ENCODE measurements around the gene KYNU. TPM values are rescaled to one million over a fixed set of nuclear protein-coding genes. Genes with fewer than 3 reads are reported as not detected.
"Not testable (repeated sequence)": the region's sequence is repeated elsewhere in the genome, so short reads cannot be mapped to it uniquely, and the experiment has no call there.

KYNU gene
- total RNA-seq, 2 donors from 2014 or later = 0.56 TPM; not detected in 1

GRCh38 chr2:142876423-142876822 is 1.0 kb upstream of the KYNU start:
- Mint-ChIP-seq H3K27me3 (peaks cover 0 to 3% of the 10 kb centered on the region in 2 donors), H3K9me3 (no peaks in the 10 kb centered on the region)

GRCh38 chr2:142878031-142878678 is 691 bp downstream of the KYNU start:
- ATAC-seq (no peak), DNase-seq (ENCODE audit: low spot score) (no peak)
- Mint-ChIP-seq H3K9me3 (no peaks in the 10 kb centered on the region), H3K27ac (no peak overlapping the region), H3K4me3 (no peak overlapping the region), H3K27me3 (peaks cover 0 to 3% of the 10 kb centered on the region in 2 donors), H3K36me3 (no peaks in the 10 kb centered on the region), H3K4me1 (ENCODE audit: low read depth in 2 of 2) (no peaks in the 10 kb centered on the region)

More at GRCh38 chr2:142876423-142876822, 1.0 kb upstream of the KYNU start:
- ATAC-seq (no peak), DNase-seq (ENCODE audit: low spot score) (no peak)
- H3K27ac Mint-ChIP-seq = no peak overlapping the region
- H3K36me3 Mint-ChIP-seq = no peaks in the 10 kb centered on the region
- H3K4me3 Mint-ChIP-seq = no peak overlapping the region
- H3K4me1 Mint-ChIP-seq (ENCODE audit: low read depth in 2 of 2) = no peaks in the 10 kb centered on the region

DNA sequence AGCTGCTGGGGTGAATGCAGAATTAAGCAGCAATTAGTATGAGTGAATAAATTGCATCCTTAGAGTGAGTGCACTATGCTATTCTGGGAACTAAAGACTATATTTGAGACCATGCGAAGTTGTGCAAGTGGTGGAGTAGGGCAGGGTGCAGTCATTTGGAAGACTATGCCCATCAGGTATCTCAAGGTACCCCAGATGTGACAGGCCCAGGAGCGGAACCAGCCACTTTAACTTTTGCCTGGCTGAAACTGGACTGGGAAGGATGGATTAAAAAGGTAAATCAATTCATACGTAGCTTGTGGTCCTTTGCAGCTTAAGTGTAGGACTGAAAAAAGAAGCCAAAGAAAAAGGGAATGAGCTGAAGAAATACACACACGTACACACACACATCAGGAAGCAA is 1.7 kb downstream of the KYNU start:
- Mint-ChIP-seq H3K4me1 (ENCODE audit: low read depth in 2 of 2) (no peaks in the 10 kb centered on the region), H3K36me3 (no peaks in the 10 kb centered on the region), H3K27me3 (peaks cover 0 to 2% of the 10 kb centered on the region in 2 donors), H3K27ac (no peak overlapping the region), H3K4me3 (no peak overlapping the region), H3K9me3 (no peaks in the 10 kb centered on the region)
- ATAC-seq (no peak), DNase-seq (ENCODE audit: low spot score) (no peak)

- peaks cover 0 to 2% of the 10 kb centered on the region in 2 donors for H3K27me3 Mint-ChIP-seq
- no peaks in the 10 kb centered on the region for H3K4me1 Mint-ChIP-seq (ENCODE audit: low read depth in 2 of 2)
- H3K27ac Mint-ChIP-seq = no peak overlapping the region
- no peak overlapping the region for H3K4me3 Mint-ChIP-seq
- H3K9me3 Mint-ChIP-seq = no peaks in the 10 kb centered on the region
- no peak for DNase-seq (ENCODE audit: low spot score)
- ATAC-seq = no peak
- H3K36me3 Mint-ChIP-seq = no peaks in the 10 kb centered on the region
These were observed 2.8 kb downstream of the KYNU start for GRCh38 chr2:142880279-142880678.

GRCh38 chr2:142881619-142882018 is 4.2 kb downstream of the KYNU start:
- no peak for ATAC-seq
- no peak for DNase-seq (ENCODE audit: low spot score)
- Mint-ChIP-seq H3K27me3 (peaks cover 0 to 2% of the 10 kb centered on the region in 2 donors), H3K9me3 (no peaks in the 10 kb centered on the region), H3K36me3 (no peaks in the 10 kb centered on the region), H3K4me3 (no peak overlapping the region), H3K4me1 (ENCODE audit: low read depth in 2 of 2) (no peaks in the 10 kb centered on the region), H3K27ac (no peak overlapping the region)

- not testable (repeated sequence) for H3K4me3 Mint-ChIP-seq; H3K4me1 Mint-ChIP-seq (ENCODE audit: low read depth in 2 of 2); H3K9me3 Mint-ChIP-seq; H3K36me3 Mint-ChIP-seq; DNase-seq (ENCODE audit: low spot score); H3K27me3 Mint-ChIP-seq; ATAC-seq; H3K27ac Mint-ChIP-seq
These were observed 5.0 kb downstream of the KYNU start for GRCh38 chr2:142882500-142882899.

DNA sequence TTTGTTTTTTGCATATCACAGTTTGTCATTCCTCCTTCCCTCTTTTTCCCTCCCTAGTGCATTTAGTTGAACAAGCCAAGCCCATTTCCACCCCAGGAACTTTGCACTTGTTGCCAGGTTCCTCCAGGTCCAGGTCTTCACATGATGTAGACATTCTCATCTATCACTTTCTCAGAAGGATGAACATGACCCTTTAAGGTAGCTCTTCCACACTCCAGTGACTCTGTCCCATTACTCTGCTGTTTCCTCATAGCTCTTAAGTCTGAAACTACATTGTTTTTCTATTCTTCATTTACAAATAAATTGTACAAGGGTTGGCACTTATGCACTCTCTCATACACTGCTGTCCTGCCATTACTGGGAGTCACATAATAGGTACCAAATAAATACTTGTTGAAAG is 6.1 kb downstream of the KYNU start:
- H3K27ac Mint-ChIP-seq = no peak overlapping the region
- H3K36me3 Mint-ChIP-seq = no peaks in the 10 kb centered on the region
- no peak for ATAC-seq
- H3K9me3 Mint-ChIP-seq = no peaks in the 10 kb centered on the region
- H3K27me3 Mint-ChIP-seq = peaks cover 0 to 2% of the 10 kb centered on the region in 2 donors
- H3K4me1 Mint-ChIP-seq (ENCODE audit: low read depth in 2 of 2) = no peaks in the 10 kb centered on the region
- H3K4me3 Mint-ChIP-seq = no peak overlapping the region
- DNase-seq (ENCODE audit: low spot score) = no peak

DNA sequence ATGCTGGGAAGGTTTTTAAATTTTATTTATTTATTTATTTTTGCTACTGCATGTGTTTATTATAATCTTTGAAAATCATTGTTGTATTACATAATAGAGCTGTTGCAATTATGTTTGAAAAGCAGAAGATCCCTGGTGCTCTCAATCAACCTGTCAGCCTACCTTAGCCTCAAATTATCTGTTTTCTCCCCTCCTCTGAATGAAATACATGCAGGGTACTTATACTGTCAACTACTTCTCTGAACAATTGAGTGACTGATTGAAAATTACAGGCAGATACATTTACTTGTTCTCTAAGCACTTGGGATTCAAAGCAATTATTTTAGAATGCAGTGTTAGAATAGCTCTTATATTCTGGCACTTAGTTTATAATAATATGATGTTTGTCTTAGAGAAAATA is 8.1 kb downstream of the KYNU start:
- Mint-ChIP-seq H3K4me3 (no peak overlapping the region), H3K9me3 (no peaks in the 10 kb centered on the region), H3K4me1 (ENCODE audit: low read depth in 2 of 2) (no peaks in the 10 kb centered on the region), H3K36me3 (no peaks in the 10 kb centered on the region), H3K27me3 (peaks cover 0 to 2% of the 10 kb centered on the region in 2 donors), H3K27ac (no peak overlapping the region)
- no peak for ATAC-seq
- DNase-seq (ENCODE audit: low spot score) = no peak

DNA sequence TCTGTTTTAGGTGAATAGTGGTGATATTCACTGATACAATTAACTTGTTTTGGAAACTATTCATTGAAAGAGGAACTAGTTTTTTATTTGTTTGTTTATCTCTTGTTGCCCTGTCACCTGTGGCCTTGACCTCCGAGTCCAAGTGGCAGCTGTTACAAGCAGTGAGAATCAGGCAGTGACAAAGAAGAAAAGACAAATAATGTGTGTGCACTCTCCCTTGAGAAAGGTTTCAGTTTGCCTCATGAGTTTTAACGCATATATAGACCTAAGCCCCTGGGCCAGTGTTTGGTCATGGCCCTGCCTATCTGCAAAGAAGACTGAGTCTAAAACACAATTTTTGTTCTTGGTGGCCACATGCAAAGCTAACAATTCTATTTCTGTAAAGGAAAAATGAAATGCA is 15.3 kb downstream of the KYNU start:
- no peaks in the 10 kb centered on the region for H3K4me1 Mint-ChIP-seq (ENCODE audit: low read depth in 2 of 2)
- H3K27ac Mint-ChIP-seq = no peak overlapping the region
- ATAC-seq (no peak), DNase-seq (ENCODE audit: low spot score) (no peak)
- H3K9me3 Mint-ChIP-seq = no peaks in the 10 kb centered on the region
- peaks cover 3 to 6% of the 10 kb centered on the region in 2 donors for H3K27me3 Mint-ChIP-seq
- no peaks in the 10 kb centered on the region for H3K36me3 Mint-ChIP-seq
- no peak overlapping the region for H3K4me3 Mint-ChIP-seq

DNA sequence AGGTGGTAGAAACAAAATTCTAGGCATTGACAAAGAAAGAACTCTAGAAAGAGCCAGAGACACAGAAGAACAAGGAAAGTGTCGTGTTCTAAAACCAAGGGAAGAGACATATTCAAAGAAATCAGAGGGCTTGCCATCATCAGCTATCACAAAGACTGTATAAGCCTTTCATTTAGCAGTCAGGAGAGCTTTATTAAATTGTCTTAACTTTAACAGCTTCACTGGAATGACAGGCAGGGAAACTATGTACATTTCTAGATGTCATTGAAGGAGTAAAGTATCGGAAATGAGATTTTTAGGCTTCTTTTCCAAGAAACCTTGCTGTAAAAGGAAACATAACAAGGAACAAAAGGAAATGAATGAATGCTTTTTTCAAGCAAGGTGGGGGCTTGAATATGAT is 15.8 kb downstream of the KYNU start:
- ATAC-seq (no peak), DNase-seq (ENCODE audit: low spot score) (no peak)
- peaks cover 3 to 6% of the 10 kb centered on the region in 2 donors for H3K27me3 Mint-ChIP-seq
- no peaks in the 10 kb centered on the region for H3K36me3 Mint-ChIP-seq
- no peak overlapping the region for H3K27ac Mint-ChIP-seq
- H3K4me1 Mint-ChIP-seq (ENCODE audit: low read depth in 2 of 2) = no peaks in the 10 kb centered on the region
- no peak overlapping the region for H3K4me3 Mint-ChIP-seq
- no peaks in the 10 kb centered on the region for H3K9me3 Mint-ChIP-seq

DNA sequence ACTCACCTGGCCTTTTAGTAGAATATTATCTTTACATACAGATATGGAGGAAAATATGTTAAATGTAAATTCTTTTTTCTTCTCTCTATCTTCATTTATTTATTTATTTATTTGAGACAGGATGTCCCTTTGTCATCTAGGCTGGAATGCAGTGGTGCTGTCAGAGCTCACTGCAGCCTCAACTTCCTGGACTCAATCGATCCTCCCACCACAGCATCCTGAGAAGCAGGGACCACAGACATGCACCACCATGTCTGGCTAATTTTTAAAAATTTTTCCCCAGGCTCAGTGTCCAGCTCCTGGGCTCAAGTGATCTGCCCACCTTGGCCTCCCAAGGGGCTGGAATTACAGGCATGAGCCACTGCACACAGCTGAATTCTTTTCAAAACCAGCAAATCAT is 20.3 kb downstream of the KYNU start:
- Mint-ChIP-seq H3K4me1 (ENCODE audit: low read depth in 2 of 2) (peaks cover 0 to 4% of the 10 kb centered on the region in 2 donors), H3K9me3 (no peaks in the 10 kb centered on the region), H3K27me3 (peaks cover 2 to 6% of the 10 kb centered on the region in 2 donors), H3K4me3 (no peak overlapping the region), H3K27ac (no peak overlapping the region), H3K36me3 (no peaks in the 10 kb centered on the region)
- no peak for ATAC-seq
- DNase-seq (ENCODE audit: low spot score) = no peak

DNA sequence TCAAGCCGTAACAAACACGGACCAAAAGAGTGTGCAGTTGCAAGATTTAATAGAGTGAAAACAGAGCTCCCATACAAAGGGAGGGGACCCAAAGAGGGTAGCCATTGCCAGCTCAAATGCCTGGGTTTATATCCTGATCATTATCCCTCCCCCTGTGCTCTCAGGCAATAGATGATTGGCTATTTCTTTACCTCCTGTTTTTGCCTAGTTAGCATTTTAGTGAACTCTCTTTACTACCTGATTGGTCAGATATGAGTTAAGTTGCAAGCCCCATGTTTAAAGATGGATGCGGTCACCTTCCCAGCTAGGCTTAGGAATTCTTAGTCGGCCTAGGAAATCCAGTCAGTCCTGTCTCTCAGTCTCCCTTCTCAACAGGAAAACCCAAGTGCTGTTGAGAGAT is 22.9 kb downstream of the KYNU start:
- ATAC-seq; H3K27ac Mint-ChIP-seq; H3K9me3 Mint-ChIP-seq; H3K4me1 Mint-ChIP-seq (ENCODE audit: low read depth in 2 of 2); H3K36me3 Mint-ChIP-seq; H3K27me3 Mint-ChIP-seq; H3K4me3 Mint-ChIP-seq; DNase-seq (ENCODE audit: low spot score): not testable (repeated sequence)

DNA sequence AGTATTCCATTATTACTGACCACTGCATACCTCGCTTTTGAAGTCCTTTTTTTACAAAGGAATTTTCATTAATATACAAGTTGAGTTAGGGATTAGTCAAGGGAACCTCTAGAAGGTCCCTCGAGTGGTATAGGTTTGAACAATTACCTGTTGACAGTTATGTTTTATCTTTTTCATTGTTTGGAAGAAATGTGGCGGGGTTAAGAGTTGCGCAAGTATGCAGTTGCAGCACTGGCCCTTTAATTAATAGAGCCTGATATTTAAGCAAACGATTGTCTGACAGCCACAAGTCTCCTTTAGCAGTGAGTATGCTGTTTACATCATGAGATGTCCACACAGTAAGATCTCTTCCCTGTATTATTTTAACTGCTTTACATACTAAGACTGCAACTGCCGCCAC is 24.3 kb downstream of the KYNU start:
- Mint-ChIP-seq H3K36me3 (no peaks in the 10 kb centered on the region), H3K27ac (no peak overlapping the region), H3K27me3 (peaks cover 0 to 2% of the 10 kb centered on the region in 2 donors), H3K9me3 (peaks cover 2% of the 10 kb centered on the region), H3K4me3 (no peak overlapping the region), H3K4me1 (ENCODE audit: low read depth in 2 of 2) (peaks cover 0 to 4% of the 10 kb centered on the region in 2 donors)
- DNase-seq (ENCODE audit: low spot score) (no peak), ATAC-seq (no peak)

DNA sequence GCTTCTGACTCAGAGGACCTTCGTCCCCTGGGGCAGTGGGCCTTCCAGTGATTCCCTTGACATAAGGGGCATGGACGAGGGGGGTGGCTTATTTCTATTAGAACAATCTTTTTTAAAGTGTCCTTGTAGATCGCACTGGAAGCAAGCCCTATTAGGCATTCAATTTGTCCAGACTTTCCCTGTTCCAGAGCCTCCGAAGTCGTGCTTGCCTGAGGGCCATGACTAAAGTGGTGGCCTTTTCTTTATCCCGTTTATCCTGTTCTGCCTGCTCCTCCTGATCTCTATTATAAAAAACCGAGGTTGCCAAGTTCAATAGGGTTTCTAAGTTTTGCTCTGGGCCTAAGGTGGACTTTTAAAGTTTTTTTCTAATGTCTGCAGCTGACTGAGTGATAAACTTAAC is 26.3 kb downstream of the KYNU start:
- not testable (repeated sequence) for ATAC-seq; DNase-seq (ENCODE audit: low spot score); H3K4me3 Mint-ChIP-seq; H3K4me1 Mint-ChIP-seq (ENCODE audit: low read depth in 2 of 2); H3K27ac Mint-ChIP-seq; H3K36me3 Mint-ChIP-seq; H3K27me3 Mint-ChIP-seq; H3K9me3 Mint-ChIP-seq

- Mint-ChIP-seq H3K9me3 (peaks cover 2% of the 10 kb centered on the region), H3K4me1 (ENCODE audit: low read depth in 2 of 2) (no peaks in the 10 kb centered on the region), H3K4me3 (no peak overlapping the region), H3K36me3 (no peaks in the 10 kb centered on the region), H3K27me3 (no peaks in the 10 kb centered on the region), H3K27ac (no peak overlapping the region)
- DNase-seq (ENCODE audit: low spot score) = no peak
- no peak for ATAC-seq
These were observed 30.2 kb downstream of the KYNU start for GRCh38 chr2:142907653-142908052.
